ENCODE measurements around the gene CDH13. TPM values are rescaled to one million over a fixed set of nuclear protein-coding genes. Genes with fewer than 3 reads are reported as not detected.

The CDH13 gene
- total RNA-seq, 1 donor from 2014 or later, result 2.3 TPM

- no peaks in the 10 kb centered on the region for H3K27me3 Mint-ChIP-seq (ENCODE audit: unreplicated experiment)
- no peaks in the 10 kb centered on the region for H3K9me3 Mint-ChIP-seq (ENCODE audit: unreplicated experiment)
- H3K4me3 Mint-ChIP-seq (ENCODE audit: unreplicated experiment), result no peak overlapping the region
- H3K27ac Mint-ChIP-seq (ENCODE audit: unreplicated experiment), result no peak overlapping the region
- peaks cover 26% of the 10 kb centered on the region for H3K4me1 Mint-ChIP-seq (ENCODE audit: unreplicated experiment)
- H3K36me3 Mint-ChIP-seq (ENCODE audit: low read depth, unreplicated experiment), result no peaks in the 10 kb centered on the region
- no peak for DNase-seq (ENCODE audit: low spot score)
- TF ChIP-seq CTCF (IDR thresholded peaks at IDR 0.05; ENCODE audit: unreplicated experiment), result no peak
Measured at GRCh38 chr16:82700541-82701235, 73.9 kb downstream of the CDH13 start.

- Mint-ChIP-seq H3K9me3 (ENCODE audit: unreplicated experiment) (no peaks in the 10 kb centered on the region), H3K4me1 (ENCODE audit: unreplicated experiment) (peaks cover 28% of the 10 kb centered on the region), H3K36me3 (ENCODE audit: low read depth, unreplicated experiment) (no peaks in the 10 kb centered on the region), H3K27ac (ENCODE audit: unreplicated experiment) (no peak overlapping the region), H3K4me3 (ENCODE audit: unreplicated experiment) (no peak overlapping the region), H3K27me3 (ENCODE audit: unreplicated experiment) (no peaks in the 10 kb centered on the region)
- DNase-seq (ENCODE audit: low spot score), result no peak
- no peak for TF ChIP-seq CTCF (IDR thresholded peaks at IDR 0.05; ENCODE audit: unreplicated experiment)
Measured at GRCh38 chr16:82701442-82701955, 74.7 kb downstream of the CDH13 start.

GRCh38 chr16:82703161-82703560 is 76.4 kb downstream of the CDH13 start:
- no peak for DNase-seq (ENCODE audit: low spot score)
- TF ChIP-seq CTCF (IDR thresholded peaks at IDR 0.05; ENCODE audit: unreplicated experiment), result no peak
- H3K9me3 Mint-ChIP-seq (ENCODE audit: unreplicated experiment), result no peaks in the 10 kb centered on the region
- H3K4me3 Mint-ChIP-seq (ENCODE audit: unreplicated experiment), result no peak overlapping the region
- no peak overlapping the region for H3K27ac Mint-ChIP-seq (ENCODE audit: unreplicated experiment)
- no peaks in the 10 kb centered on the region for H3K27me3 Mint-ChIP-seq (ENCODE audit: unreplicated experiment)
- no peaks in the 10 kb centered on the region for H3K36me3 Mint-ChIP-seq (ENCODE audit: low read depth, unreplicated experiment)
- peaks cover 28% of the 10 kb centered on the region for H3K4me1 Mint-ChIP-seq (ENCODE audit: unreplicated experiment)

GRCh38 chr16:82703871-82704768 is 77.4 kb downstream of the CDH13 start:
- TF ChIP-seq CTCF (IDR thresholded peaks at IDR 0.05; ENCODE audit: unreplicated experiment), result no peak
- H3K27ac Mint-ChIP-seq (ENCODE audit: unreplicated experiment), result no peak overlapping the region
- H3K4me1 Mint-ChIP-seq (ENCODE audit: unreplicated experiment), result peaks cover 27% of the 10 kb centered on the region
- H3K4me3 Mint-ChIP-seq (ENCODE audit: unreplicated experiment), result no peak overlapping the region
- H3K36me3 Mint-ChIP-seq (ENCODE audit: low read depth, unreplicated experiment), result no peaks in the 10 kb centered on the region
- DNase-seq (ENCODE audit: low spot score), result no peak
- H3K27me3 Mint-ChIP-seq (ENCODE audit: unreplicated experiment), result no peaks in the 10 kb centered on the region
- no peaks in the 10 kb centered on the region for H3K9me3 Mint-ChIP-seq (ENCODE audit: unreplicated experiment)

Measured in endothelial cell (in vitro differentiated cells).